ENCODE results near the gene DPH3.

- no peak for TF ChIP-seq CTCF (IDR thresholded peaks at IDR 0.05)
- no peak for TF ChIP-seq POLR2A (IDR thresholded peaks at IDR 0.05)
- TF ChIP-seq POLR2AphosphoS5 (IDR thresholded peaks at IDR 0.05), result no peak
- no peak for TF ChIP-seq EP300 (IDR thresholded peaks at IDR 0.05)
Measured at GRCh38 chr3:16297997-16298885, 33.5 kb upstream of the DPH3 start.

Measured in stomach (tissue), 4 donors.